Measurements from ENCODE around the gene CD74.

DNA sequence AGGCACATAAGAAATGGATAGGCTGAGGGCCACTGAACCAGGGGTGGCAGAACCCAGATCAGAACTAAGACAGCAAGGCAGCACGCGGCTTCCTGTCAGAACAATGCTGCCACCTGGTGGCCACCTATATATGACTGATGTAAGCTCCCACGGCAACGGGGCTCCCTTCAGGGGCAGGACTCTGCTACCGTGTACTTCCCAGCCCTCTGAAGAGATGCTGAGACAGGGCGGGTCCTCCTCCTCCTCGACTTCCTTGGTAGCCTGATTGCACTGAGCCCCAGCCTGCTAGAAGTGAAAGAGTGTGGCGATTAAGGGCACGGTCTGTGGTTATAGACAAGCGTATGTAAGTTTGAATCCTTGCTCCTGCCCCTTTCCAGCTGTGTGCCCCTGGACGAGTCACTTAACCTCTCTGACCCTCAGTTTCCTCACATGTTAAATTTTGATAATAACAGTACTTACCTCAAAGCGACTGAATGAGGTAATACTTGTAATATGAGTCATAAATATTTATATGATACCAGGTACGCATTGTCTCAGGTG lies 23.5 kb upstream of the CD74 start:
- TF ChIP-seq, protein P1, sequence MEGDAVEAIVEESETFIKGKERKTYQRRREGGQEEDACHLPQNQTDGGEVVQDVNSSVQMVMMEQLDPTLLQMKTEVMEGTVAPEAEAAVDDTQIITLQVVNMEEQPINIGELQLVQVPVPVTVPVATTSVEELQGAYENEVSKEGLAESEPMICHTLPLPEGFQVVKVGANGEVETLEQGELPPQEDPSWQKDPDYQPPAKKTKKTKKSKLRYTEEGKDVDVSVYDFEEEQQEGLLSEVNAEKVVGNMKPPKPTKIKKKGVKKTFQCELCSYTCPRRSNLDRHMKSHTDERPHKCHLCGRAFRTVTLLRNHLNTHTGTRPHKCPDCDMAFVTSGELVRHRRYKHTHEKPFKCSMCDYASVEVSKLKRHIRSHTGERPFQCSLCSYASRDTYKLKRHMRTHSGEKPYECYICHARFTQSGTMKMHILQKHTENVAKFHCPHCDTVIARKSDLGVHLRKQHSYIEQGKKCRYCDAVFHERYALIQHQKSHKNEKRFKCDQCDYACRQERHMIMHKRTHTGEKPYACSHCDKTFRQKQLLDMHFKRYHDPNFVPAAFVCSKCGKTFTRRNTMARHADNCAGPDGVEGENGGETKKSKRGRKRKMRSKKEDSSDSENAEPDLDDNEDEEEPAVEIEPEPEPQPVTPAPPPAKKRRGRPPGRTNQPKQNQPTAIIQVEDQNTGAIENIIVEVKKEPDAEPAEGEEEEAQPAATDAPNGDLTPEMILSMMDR (IDR thresholded peaks at IDR 0.05 in 2 of 3, conservative IDR thresholded peaks at IDR 0.05 in 1 of 3; ENCODE audit: control insufficient read depth in 2 of 3, extremely low read depth in 1 of 3, insufficient read depth in 1 of 3, low read depth in 3 of 3, low read length in 3 of 3), result peak; percentile 80 to 94 (median 83)
- TF ChIP-seq GABPA (IDR thresholded peaks at IDR 0.05; ENCODE audit: low read depth) (no peak), EZH2 (IDR thresholded peaks at IDR 0.05; ENCODE audit: borderline replicate concordance, control insufficient read depth, low read depth, low read length) (no peak)

Measured in GM12878 (cell line).